ENCODE results near the gene FAM107B.

- TF ChIP-seq CTCF (IDR thresholded peaks at IDR 0.05) (no peak), EP300 (IDR thresholded peaks at IDR 0.05) (no peak)
Observed at GRCh38 chr10:14502431-14502830, 272.3 kb downstream of the FAM107B start.
